Measurements from ENCODE around the gene MACIR.

The MACIR gene

DNA sequence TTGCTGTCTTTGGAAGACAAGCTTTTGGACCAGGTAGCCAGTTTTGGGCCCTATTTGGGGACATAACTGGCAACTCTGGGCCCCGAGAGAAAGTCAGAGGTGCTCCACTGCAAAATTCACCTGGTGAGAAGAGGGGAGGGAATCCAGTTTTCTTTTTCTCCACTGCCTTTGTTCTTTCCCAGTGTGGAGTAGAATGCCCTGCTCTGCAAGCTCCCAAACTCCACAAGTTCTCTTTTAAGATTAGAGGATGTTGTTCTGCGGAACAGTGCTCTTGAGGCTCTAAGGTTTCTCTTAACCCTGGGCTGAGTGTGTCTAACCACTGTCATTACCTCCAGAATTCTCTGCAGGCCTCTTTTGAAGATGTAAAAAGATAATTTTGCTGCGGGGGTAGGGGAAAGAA lies 25.3 kb downstream of the MACIR start:
- no peak for DNase-seq (ENCODE audit: low read depth in 2 of 2)
- TF ChIP-seq, protein P1, sequence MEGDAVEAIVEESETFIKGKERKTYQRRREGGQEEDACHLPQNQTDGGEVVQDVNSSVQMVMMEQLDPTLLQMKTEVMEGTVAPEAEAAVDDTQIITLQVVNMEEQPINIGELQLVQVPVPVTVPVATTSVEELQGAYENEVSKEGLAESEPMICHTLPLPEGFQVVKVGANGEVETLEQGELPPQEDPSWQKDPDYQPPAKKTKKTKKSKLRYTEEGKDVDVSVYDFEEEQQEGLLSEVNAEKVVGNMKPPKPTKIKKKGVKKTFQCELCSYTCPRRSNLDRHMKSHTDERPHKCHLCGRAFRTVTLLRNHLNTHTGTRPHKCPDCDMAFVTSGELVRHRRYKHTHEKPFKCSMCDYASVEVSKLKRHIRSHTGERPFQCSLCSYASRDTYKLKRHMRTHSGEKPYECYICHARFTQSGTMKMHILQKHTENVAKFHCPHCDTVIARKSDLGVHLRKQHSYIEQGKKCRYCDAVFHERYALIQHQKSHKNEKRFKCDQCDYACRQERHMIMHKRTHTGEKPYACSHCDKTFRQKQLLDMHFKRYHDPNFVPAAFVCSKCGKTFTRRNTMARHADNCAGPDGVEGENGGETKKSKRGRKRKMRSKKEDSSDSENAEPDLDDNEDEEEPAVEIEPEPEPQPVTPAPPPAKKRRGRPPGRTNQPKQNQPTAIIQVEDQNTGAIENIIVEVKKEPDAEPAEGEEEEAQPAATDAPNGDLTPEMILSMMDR (IDR thresholded peaks at IDR 0.05; ENCODE audit: low read depth, low read length), result no peak

DNA sequence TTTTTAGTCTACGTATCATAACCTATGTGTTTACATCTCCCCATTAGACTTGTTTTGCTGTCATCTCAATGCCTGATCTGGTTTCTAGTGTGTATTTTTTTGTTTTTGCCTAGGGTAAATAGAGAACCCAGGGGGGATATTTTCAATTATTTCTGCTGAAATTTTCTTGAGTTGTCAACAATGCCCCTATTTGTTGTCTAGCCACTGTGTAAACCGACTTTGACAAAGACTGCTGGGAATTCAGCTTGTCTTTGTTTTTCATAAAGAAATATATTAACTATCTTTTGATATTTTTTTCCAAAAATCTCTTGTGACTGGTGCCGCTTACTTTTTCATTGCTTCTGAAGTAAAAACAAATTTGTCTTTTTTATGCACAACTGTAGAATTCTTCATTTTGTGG lies 28.1 kb downstream of the MACIR start:
- no peak for DNase-seq (ENCODE audit: low read depth in 2 of 2)
- H3K4me3 ChIP-seq (replicated peaks in 1 of 2; ENCODE audit: low read depth in 2 of 2, low read length in 2 of 2), result no peak overlapping the region
- TF ChIP-seq, protein P1 (IDR thresholded peaks at IDR 0.05; ENCODE audit: low read depth, low read length), result no peak

More for the DNA sequence above, 25.3 kb downstream of the MACIR start:
- no peak overlapping the region for H3K4me3 ChIP-seq (replicated peaks in 1 of 2; ENCODE audit: low read depth in 2 of 2, low read length in 2 of 2)

DNA sequence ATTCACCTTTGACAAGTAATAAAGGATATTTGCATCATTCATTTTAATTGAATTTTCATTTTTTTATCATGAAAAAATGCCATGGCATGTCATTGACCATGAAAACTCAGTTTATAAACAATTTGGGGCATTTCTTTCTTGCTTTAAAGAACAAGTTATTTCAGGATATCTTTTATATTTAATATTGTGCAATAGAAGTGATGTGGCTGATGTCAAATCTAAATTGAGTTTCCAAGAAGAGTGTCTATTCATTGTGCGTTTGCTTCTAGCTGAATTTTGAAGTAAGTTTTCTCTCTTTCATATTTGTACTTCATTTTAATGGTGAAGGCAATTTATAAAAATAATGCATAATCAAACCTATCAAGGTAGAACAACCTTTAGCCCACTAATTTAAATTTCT lies 30.5 kb downstream of the MACIR start:
- TF ChIP-seq, protein P1 (IDR thresholded peaks at IDR 0.05; ENCODE audit: low read depth, low read length), result no peak
- H3K4me3 ChIP-seq (replicated peaks in 1 of 2; ENCODE audit: low read depth in 2 of 2, low read length in 2 of 2), result no peak overlapping the region
- no peak for DNase-seq (ENCODE audit: low read depth in 2 of 2)

DNA sequence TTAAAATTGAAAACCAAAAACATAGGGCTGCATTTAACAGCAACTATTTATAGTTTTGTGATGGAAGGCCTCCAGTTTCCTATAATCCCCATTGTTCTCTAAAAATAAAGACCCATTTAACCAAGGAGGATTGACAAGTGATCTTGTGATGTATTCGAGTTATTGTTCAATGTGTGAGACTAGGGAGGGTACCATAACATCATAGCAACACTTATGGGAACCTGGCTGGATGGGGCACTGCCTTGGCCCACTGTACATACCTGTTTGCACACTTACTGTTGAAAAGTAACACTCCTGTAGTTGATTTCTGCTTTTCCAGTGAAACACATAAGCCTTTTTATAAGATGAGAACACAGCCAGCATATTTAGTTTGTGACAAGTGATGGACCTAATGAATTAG lies 32.3 kb downstream of the MACIR start:
- no peak overlapping the region for H3K4me3 ChIP-seq (replicated peaks in 1 of 2; ENCODE audit: low read depth in 2 of 2, low read length in 2 of 2)
- DNase-seq (ENCODE audit: low read depth in 2 of 2), result no peak
- TF ChIP-seq, protein P1 (IDR thresholded peaks at IDR 0.05; ENCODE audit: low read depth, low read length), result no peak

DNA sequence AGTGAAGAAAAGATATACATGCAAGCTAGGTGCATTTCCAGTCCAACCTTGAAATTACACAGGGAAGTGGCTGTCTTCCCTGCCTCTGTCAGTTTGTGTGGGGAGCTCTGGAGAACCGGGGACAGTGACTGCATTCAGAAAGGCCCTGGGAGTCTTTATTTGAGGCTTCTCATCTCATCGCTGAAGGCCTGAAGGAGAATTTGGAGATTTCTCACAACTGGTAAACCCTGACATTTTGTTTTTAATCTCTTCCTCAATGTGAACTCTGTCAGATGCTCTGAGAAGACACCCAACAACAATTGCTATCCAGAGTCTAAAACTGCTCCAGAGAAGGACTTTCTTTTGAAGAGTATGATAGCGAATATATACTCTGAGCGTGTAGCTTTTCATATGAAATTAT lies 33.0 kb downstream of the MACIR start:
- DNase-seq (ENCODE audit: low read depth in 2 of 2), result no peak
- H3K4me3 ChIP-seq (replicated peaks in 1 of 2; ENCODE audit: low read depth in 2 of 2, low read length in 2 of 2), result no peak overlapping the region
- TF ChIP-seq, protein P1 (IDR thresholded peaks at IDR 0.05; ENCODE audit: low read depth, low read length), result no peak

DNA sequence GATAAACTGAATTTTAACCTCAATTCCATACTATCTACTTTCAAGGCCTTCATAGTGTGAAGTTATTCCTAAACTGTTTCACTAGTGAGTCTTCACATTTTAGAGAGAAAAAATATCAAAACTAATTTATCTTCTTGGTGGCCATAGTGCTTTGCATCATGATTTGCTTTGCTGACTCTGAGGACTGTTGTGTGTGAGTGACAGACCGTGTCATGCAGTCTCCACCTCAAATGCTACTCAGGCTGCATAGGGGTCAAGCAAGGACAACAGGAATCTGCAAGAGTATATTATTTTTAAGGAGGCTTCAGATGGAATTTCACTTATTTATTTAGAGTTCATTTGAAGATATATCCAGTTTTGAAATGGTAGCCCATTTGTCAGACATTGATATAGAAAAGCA lies 34.5 kb downstream of the MACIR start:
- DNase-seq (ENCODE audit: low read depth in 2 of 2), result no peak
- TF ChIP-seq, protein P1 (IDR thresholded peaks at IDR 0.05; ENCODE audit: low read depth, low read length), result no peak
- no peak overlapping the region for H3K4me3 ChIP-seq (replicated peaks in 1 of 2; ENCODE audit: low read depth in 2 of 2, low read length in 2 of 2)

DNA sequence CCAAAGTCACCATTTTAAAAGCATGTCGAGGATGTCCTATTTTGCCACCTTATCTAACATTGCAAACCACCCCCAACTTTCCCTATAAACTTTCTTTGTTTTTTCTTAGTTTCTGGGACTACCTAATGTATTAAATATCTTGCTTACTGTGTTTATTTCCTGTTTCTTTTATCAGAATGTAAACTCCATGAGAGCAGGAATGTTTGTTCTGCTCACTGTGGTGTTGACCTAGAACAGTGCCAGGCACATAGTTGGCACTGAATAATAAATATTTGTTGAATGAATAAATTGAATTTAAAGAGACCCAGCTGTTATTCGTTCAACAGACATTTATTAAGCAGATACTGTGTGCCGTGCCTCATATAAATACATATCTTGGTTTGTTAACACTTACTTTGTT lies 35.2 kb downstream of the MACIR start:
- peak in 1 of 2 donors; percentile 30 for DNase-seq (ENCODE audit: low read depth in 2 of 2)
- no peak overlapping the region for H3K4me3 ChIP-seq (replicated peaks in 1 of 2; ENCODE audit: low read depth in 2 of 2, low read length in 2 of 2)
- TF ChIP-seq, protein P1 (IDR thresholded peaks at IDR 0.05; ENCODE audit: low read depth, low read length), result no peak

All from cardiac fibroblast (primary cell).